Activated CD4-positive, alpha-beta T cell treated with anti-CD3 and anti-CD28 coated beads, Interleukin-2, amount 10 ng/mL, durations not matched to agents 7 days and 5 days (primary cell): ENCODE measurements around the gene APELA. TPM values are rescaled to one million over a fixed set of nuclear protein-coding genes. Genes with fewer than 3 reads are reported as not detected.
"Not testable (repeated sequence)": the region's sequence is repeated elsewhere in the genome, so short reads cannot be mapped to it uniquely, and the experiment has no call there.

Source experiments
- CTCF ChIA-PET: fragments of 350-600 bp; sonication (Branson Sonifier 250); formaldehyde crosslinking; loops from one replicate; lab custom pipeline; 2021; ENCODE audit warnings: antibody characterized with exemption; lab: Charles Lee
- POLR2A ChIA-PET: fragments of 350-600 bp; sonication (Branson Sonifier 250); formaldehyde crosslinking; loops from one replicate; lab custom pipeline; 2021; ENCODE audit warnings: antibody characterized with exemption; lab: Charles Lee
- DNase-seq: peaks from one replicate; pipeline ENCODE4 v3.0.0-alpha.2; 2020
- H3K27ac Mint-ChIP-seq: one replicate; pipeline ENCODE4 v1.8.0; 2021; ENCODE audit warnings: mild to moderate bottlenecking, moderate library complexity, mixed read lengths
- H3K27me3 Mint-ChIP-seq: one replicate; pipeline ENCODE4 v1.8.0; 2021; ENCODE audit warnings: mixed read lengths
- H3K36me3 Mint-ChIP-seq: one replicate; pipeline ENCODE4 v1.8.0; 2021; ENCODE audit warnings: low read depth, mixed read lengths
- H3K4me1 Mint-ChIP-seq: one replicate; pipeline ENCODE4 v1.8.0; 2021; ENCODE audit warnings: mixed read lengths
- H3K4me3 Mint-ChIP-seq: one replicate; pipeline ENCODE4 v1.8.0; 2021; ENCODE audit warnings: mild to moderate bottlenecking, moderate library complexity, mixed read lengths
- H3K9me3 Mint-ChIP-seq: one replicate; pipeline ENCODE4 v1.8.0; 2021; ENCODE audit warnings: mixed read lengths
- total RNA-seq, 2 experiments: library from RNA; stranded (reverse); gene quantifications; one replicate each; pipeline ENCODE4 v1.2.3, GENCODE V29; 2021

APELA gene
- total RNA-seq, 2 experiments from 2014 or later = not detected

- H3K4me1 Mint-ChIP-seq = no peaks in the 10 kb centered on the region
These were observed 54.8 kb downstream of the APELA start for GRCh38 chr4:164931551-164932324.

GRCh38 chr4:164933244-164933643 lies 56.3 kb downstream of the APELA start:
- H3K27me3 Mint-ChIP-seq = no peaks in the 10 kb centered on the region
- H3K27ac Mint-ChIP-seq = no peak overlapping the region
- POLR2A ChIA-PET = no interaction called here
- CTCF ChIA-PET = interaction anchor here (0.5 kb wide), 1 partner anchor 13 kb away, joined by 5 read pairs; no protein-coding TSS in a partner anchor
- H3K4me1 Mint-ChIP-seq = no peaks in the 10 kb centered on the region
- no peak overlapping the region for H3K4me3 Mint-ChIP-seq
- DNase-seq = no peak
- no peaks in the 10 kb centered on the region for H3K9me3 Mint-ChIP-seq
- H3K36me3 Mint-ChIP-seq = no peaks in the 10 kb centered on the region

More at GRCh38 chr4:164931551-164932324, 54.8 kb downstream of the APELA start:
- no peak overlapping the region for H3K4me3 Mint-ChIP-seq
- ChIA-PET CTCF (no interaction called here), POLR2A (no interaction called here)
- no peaks in the 10 kb centered on the region for H3K36me3 Mint-ChIP-seq
- no peaks in the 10 kb centered on the region for H3K9me3 Mint-ChIP-seq
- no peak for DNase-seq
- H3K27ac Mint-ChIP-seq = no peak overlapping the region
- no peaks in the 10 kb centered on the region for H3K27me3 Mint-ChIP-seq

- CTCF ChIA-PET = interaction anchor here (0.5 kb wide), 1 partner anchor 167 kb away, joined by 3 read pairs; no protein-coding TSS in a partner anchor
- no peaks in the 10 kb centered on the region for H3K27me3 Mint-ChIP-seq
- no peak overlapping the region for H3K27ac Mint-ChIP-seq
- H3K9me3 Mint-ChIP-seq = no peaks in the 10 kb centered on the region
- H3K36me3 Mint-ChIP-seq = no peaks in the 10 kb centered on the region
- POLR2A ChIA-PET = no interaction called here
- no peak overlapping the region for H3K4me3 Mint-ChIP-seq
- no peaks in the 10 kb centered on the region for H3K4me1 Mint-ChIP-seq
- DNase-seq = no peak
These were observed 58.4 kb downstream of the APELA start for GRCh38 chr4:164935363-164935762.

GRCh38 chr4:164935865-164936606 lies 59.1 kb downstream of the APELA start:
- H3K27ac Mint-ChIP-seq, H3K9me3 Mint-ChIP-seq, POLR2A ChIA-PET, H3K27me3 Mint-ChIP-seq, DNase-seq, H3K36me3 Mint-ChIP-seq, H3K4me3 Mint-ChIP-seq, H3K4me1 Mint-ChIP-seq: not testable (repeated sequence)
- CTCF ChIA-PET = interaction anchor here (0.5 kb wide), 1 partner anchor 168 kb away, joined by 3 read pairs; no protein-coding TSS in a partner anchor

- no peaks in the 10 kb centered on the region for H3K9me3 Mint-ChIP-seq
- peaks cover 1% of the 10 kb centered on the region for H3K27me3 Mint-ChIP-seq
- no peak overlapping the region for H3K4me3 Mint-ChIP-seq
- no peaks in the 10 kb centered on the region for H3K36me3 Mint-ChIP-seq
- H3K27ac Mint-ChIP-seq = no peak overlapping the region
- POLR2A ChIA-PET = no interaction called here
- no peak for DNase-seq
- no peaks in the 10 kb centered on the region for H3K4me1 Mint-ChIP-seq
- CTCF ChIA-PET = no interaction called here
These were observed 60.7 kb downstream of the APELA start for GRCh38 chr4:164937576-164938270.

GRCh38 chr4:164943192-164943591 lies 66.2 kb downstream of the APELA start:
- H3K36me3 Mint-ChIP-seq = no peaks in the 10 kb centered on the region
- no peaks in the 10 kb centered on the region for H3K9me3 Mint-ChIP-seq
- H3K4me1 Mint-ChIP-seq = no peaks in the 10 kb centered on the region
- peaks cover 1% of the 10 kb centered on the region for H3K27me3 Mint-ChIP-seq
- CTCF ChIA-PET = no interaction called here
- H3K27ac Mint-ChIP-seq = no peak overlapping the region
- no peak for DNase-seq
- no peak overlapping the region for H3K4me3 Mint-ChIP-seq
- POLR2A ChIA-PET = no interaction called here

GRCh38 chr4:164945146-164945545 lies 68.2 kb downstream of the APELA start:
- DNase-seq = no peak
- Mint-ChIP-seq H3K27me3 (peaks cover 5% of the 10 kb centered on the region), H3K4me1 (no peaks in the 10 kb centered on the region), H3K9me3 (no peaks in the 10 kb centered on the region), H3K36me3 (no peaks in the 10 kb centered on the region), H3K4me3 (no peak overlapping the region), H3K27ac (no peak overlapping the region)
- ChIA-PET CTCF (no interaction called here), POLR2A (no interaction called here)

GRCh38 chr4:164946810-164947209 lies 69.8 kb downstream of the APELA start:
- H3K4me3 Mint-ChIP-seq = no peak overlapping the region
- H3K9me3 Mint-ChIP-seq = no peaks in the 10 kb centered on the region
- no peaks in the 10 kb centered on the region for H3K4me1 Mint-ChIP-seq
- H3K27ac Mint-ChIP-seq = no peak overlapping the region
- peaks cover 12% of the 10 kb centered on the region for H3K27me3 Mint-ChIP-seq
- CTCF ChIA-PET = no interaction called here
- no peaks in the 10 kb centered on the region for H3K36me3 Mint-ChIP-seq
- POLR2A ChIA-PET = no interaction called here
- no peak for DNase-seq

Other genes with a start within 250 kb of the APELA start
- gene SMIM31, start 123.0 kb upstream of the APELA start, total RNA-seq = not detected
- 1 to 10 TPM; 1.1 to 1.3 TPM for gene TRIM61, start 100.5 kb downstream of the APELA start, total RNA-seq
- gene TRIM60, start 154.8 kb downstream of the APELA start, total RNA-seq = not detected
- not detected for gene TRIM75, start 176.7 kb downstream of the APELA start, total RNA-seq
- gene TMEM192, start 235.7 kb downstream of the APELA start, total RNA-seq = 1 to 10 TPM; 7.0 to 8.1 TPM